GM23338 (cell line): ENCODE results near the gene DYNC2H1. TPM values are rescaled to one million over a fixed set of nuclear protein-coding genes. Genes with fewer than 3 reads are reported as not detected.

ENCODE experiments used
- ATAC-seq: fragments of 200-7000 bp; cut with Tn5 transposase; 3 replicates; pipeline ENCODE4 v1.9.1; 2020
- DNase-seq: peaks from one replicate; pipeline ENCODE4 v3.0.0-alpha.2; 2015; ENCODE audit warnings: low spot score
- H2AFZ ChIP-seq: fragments of 200-600 bp; sonication (generic); 2 replicates; pipeline ENCODE4 v1.8.0; 2016; ENCODE audit warnings: antibody characterized with exemption, mild to moderate bottlenecking, moderate library complexity
- H3F3A ChIP-seq: fragments of 200-600 bp; sonication (generic); replicated peaks from 2 replicates; pipeline ENCODE4 v1.8.0; 2017; ENCODE audit warnings: antibody characterized with exemption, mixed run types, low read depth
- H3K27ac ChIP-seq: fragments of 200-600 bp; sonication (generic); 2 replicates; pipeline ENCODE4 v1.6.1; 2016; ENCODE audit warnings: low read depth
- H3K27me3 ChIP-seq: fragments of 200-600 bp; sonication (generic); 2 replicates; pipeline ENCODE4 v1.8.0; 2016; ENCODE audit warnings: mild to moderate bottlenecking, mixed run types, moderate library complexity; ENCODE audit not compliant: insufficient read depth
- H3K36me3 ChIP-seq: fragments of 200-600 bp; sonication (generic); 2 replicates; pipeline ENCODE4 v1.8.0; 2016; ENCODE audit warnings: mild to moderate bottlenecking; ENCODE audit not compliant: insufficient read depth
- H3K4me1 ChIP-seq: fragments of 200-600 bp; sonication (generic); 2 replicates; pipeline ENCODE4 v1.8.0; 2016; ENCODE audit warnings: mild to moderate bottlenecking, moderate library complexity; ENCODE audit not compliant: insufficient read depth
- H3K4me2 ChIP-seq: fragments of 200-600 bp; sonication (generic); 2 replicates; pipeline ENCODE4 v1.7.1; 2017; ENCODE audit warnings: mixed run types
- H3K4me3 ChIP-seq: fragments of 200-600 bp; sonication (generic); 2 replicates; pipeline ENCODE4 v1.6.1; 2016; ENCODE audit warnings: mixed run types
- H3K79me2 ChIP-seq: fragments of 200-600 bp; sonication (generic); replicated peaks from 2 replicates; pipeline ENCODE4 v1.8.0; 2017; ENCODE audit warnings: mild to moderate bottlenecking; ENCODE audit not compliant: insufficient read depth
- H3K9me2 ChIP-seq: fragments of 200-600 bp; sonication (generic); 2 replicates; pipeline ENCODE4 v1.8.0; 2017; ENCODE audit not compliant: insufficient read depth
- H4K20me1 ChIP-seq: fragments of 200-600 bp; sonication (generic); replicated peaks from 2 replicates; pipeline ENCODE4 v1.8.0; 2017; ENCODE audit warnings: mild to moderate bottlenecking; ENCODE audit not compliant: insufficient read depth
- H3K27ac Mint-ChIP-seq: 2 replicates; pipeline ENCODE4 v1.8.0; 2020; ENCODE audit warnings: inconsistent platforms, mild to moderate bottlenecking, moderate library complexity, mixed read lengths
- H3K27me3 Mint-ChIP-seq: 3 replicates; pipeline ENCODE4 v1.8.0; 2022; ENCODE audit warnings: low read depth, mild to moderate bottlenecking, moderate library complexity, mixed read lengths, inconsistent platforms; ENCODE audit not compliant: insufficient read depth, poor library complexity
- H3K36me3 Mint-ChIP-seq: 3 replicates; pipeline ENCODE4 v1.8.0; 2021; ENCODE audit warnings: low read depth, mild to moderate bottlenecking, inconsistent platforms, moderate library complexity, mixed read lengths
- H3K4me1 Mint-ChIP-seq: 3 replicates; pipeline ENCODE4 v1.8.0; 2020; ENCODE audit warnings: mild to moderate bottlenecking, inconsistent platforms, mixed read lengths
- H3K4me3 Mint-ChIP-seq: 3 replicates; pipeline ENCODE4 v1.8.0; 2021; ENCODE audit warnings: moderate library complexity, mild to moderate bottlenecking, inconsistent platforms, mixed read lengths
- H3K9me3 Mint-ChIP-seq: 3 replicates; pipeline ENCODE4 v1.8.0; 2020; ENCODE audit warnings: moderate library complexity, mild to moderate bottlenecking, inconsistent platforms, mixed read lengths
- ETS1 ChIP-seq: IDR thresholded peaks from 2 replicates; pipeline ENCODE4 v1.6.1; 2016; ENCODE audit warnings: antibody characterized with exemption
- EZH2phosphoT487 ChIP-seq: fragments of 200-600 bp; sonication (generic); IDR thresholded peaks from one replicate; pipeline ENCODE4 v1.8.1; 2018; ENCODE audit warnings: antibody characterized with exemption; ENCODE audit not compliant: unreplicated experiment
- NANOG ChIP-seq: IDR thresholded peaks from 2 replicates; pipeline ENCODE4 v1.6.1; 2016; ENCODE audit warnings: antibody characterized with exemption, borderline replicate concordance
- REST ChIP-seq: IDR thresholded peaks from one replicate; pipeline ENCODE4 v1.6.1; 2018; ENCODE audit warnings: antibody characterized with exemption; ENCODE audit not compliant: unreplicated experiment
- STAT1 ChIP-seq: IDR thresholded peaks from one replicate; pipeline ENCODE4 v1.6.1; 2016; ENCODE audit warnings: antibody characterized with exemption; ENCODE audit not compliant: unreplicated experiment
- ZNF114 ChIP-seq: fragments of 250-450 bp; sonication (Bioruptor Pico); IDR thresholded peaks from 2 replicates; pipeline ENCODE4 v1.5.0; 2020; ENCODE audit warnings: mild to moderate bottlenecking, moderate library complexity
- ZNF331 ChIP-seq: fragments of 250-450 bp; sonication (Bioruptor Pico); IDR thresholded peaks from 2 replicates; pipeline ENCODE4 v1.5.0; 2020; ENCODE audit warnings: low read depth, mild to moderate bottlenecking, moderate library complexity
- polyA plus RNA-seq: library from polyadenylated mRNA; unstranded; fragments of >200 nt; fragmentation: Nextera tagmentation; extraction: Ambion mirVana; gene quantifications from 2 replicates; pipeline ENCODE4 v1.2.1, GENCODE V29; 2016
- total RNA-seq: library from RNA; depleted of rRNA; stranded (reverse); fragments of >200 nt; shearing (Covaris generic); gene quantifications from 2 replicates; pipeline ENCODE4 v1.2.3, GENCODE V29; 2014

Gene DYNC2H1
- total and polyA plus RNA-seq, 2 experiments from 2014 or later = 19.3 to 22.5 TPM

- no peak for TF ChIP-seq REST
Measured at GRCh38 chr11:103359216-103359615, 250.0 kb downstream of the DYNC2H1 start (continued).

GRCh38 chr11:103364687-103365086 is 255.5 kb downstream of the DYNC2H1 start:
- Histone ChIP-seq H3K9me2 (no peaks in the 10 kb centered on the region), H3K4me1 (no peaks in the 10 kb centered on the region), H3K4me3 (no peak overlapping the region), H3K79me2 (no peaks in the 10 kb centered on the region), H3K4me2 (no peak overlapping the region), H3K27me3 (no peaks in the 10 kb centered on the region), H2AFZ (no peak overlapping the region), H4K20me1 (0 out of 2 replicates have a peak, but pooled peaks cover 2% of the 10 kb centered on the region), H3K36me3 (no peaks in the 10 kb centered on the region), H3K27ac (no peak overlapping the region), H3F3A (no peaks in the 10 kb centered on the region)
- H3K4me1 Mint-ChIP-seq = no peaks in the 10 kb centered on the region
- H3K36me3 Mint-ChIP-seq = no peaks in the 10 kb centered on the region
- H3K27me3 Mint-ChIP-seq = no peaks in the 10 kb centered on the region
- H3K4me3 Mint-ChIP-seq = no peak overlapping the region
- TF ChIP-seq STAT1 = no peak
- no peak for TF ChIP-seq ZNF331 (CRISPR knock-in tag)
- TF ChIP-seq EZH2phosphoT487 = no peak
- TF ChIP-seq ZNF114 (CRISPR knock-in tag) = no peak
- no peak for TF ChIP-seq ETS1
- TF ChIP-seq REST = no peak
- TF ChIP-seq NANOG = no peak
- no peaks in the 10 kb centered on the region for H3K9me3 Mint-ChIP-seq
- no peak; the same call in 2 of the 3 replicates for ATAC-seq
- no peak for DNase-seq
- no peak overlapping the region; the same call in 1 of the 2 replicates for H3K27ac Mint-ChIP-seq
